Liver (tissue), 3 donors: Measurements from ENCODE around the gene ADAMTS1.

ENCODE experiments used
- ATF3 ChIP-seq: IDR thresholded peaks from 2 replicates; pipeline ENCODE4 v1.6.1; 2016; ENCODE audit warnings: antibody characterized with exemption
- CTCF ChIP-seq: fragments of 150-350 bp; IDR thresholded peaks from 2 replicates; pipeline ENCODE4 v1.5.1; 2017; ENCODE audit warnings: improper control_type of control experiment, low read depth, low read length; ENCODE audit not compliant: missing input control
- MAX ChIP-seq: IDR thresholded peaks from 2 replicates; pipeline ENCODE4 v1.6.1; 2016; ENCODE audit warnings: antibody characterized with exemption
- REST ChIP-seq: IDR thresholded peaks from 2 replicates; pipeline ENCODE4 v1.6.1; 2016; ENCODE audit warnings: antibody characterized with exemption, mild to moderate bottlenecking
- TAF1 ChIP-seq: conservative IDR thresholded peaks from 2 replicates; pipeline ENCODE4 v1.6.1; 2016; ENCODE audit warnings: antibody characterized with exemption, mild to moderate bottlenecking
- YY1 ChIP-seq: IDR thresholded peaks from 2 replicates; pipeline ENCODE4 v1.6.1; 2016; ENCODE audit warnings: antibody characterized with exemption, mild to moderate bottlenecking
- donor health status: healthy.
- donor health status: healthy.

- no peak for TF ChIP-seq CTCF
- TF ChIP-seq REST = no peak
- no peak for TF ChIP-seq TAF1
- TF ChIP-seq ATF3 = no peak
- TF ChIP-seq MAX = no peak
- no peak for TF ChIP-seq YY1
These were observed 33.0 kb downstream of the ADAMTS1 start for GRCh38 chr21:26812173-26812572.
